ENCODE results near the gene INAVA. TPM values are rescaled to one million over a fixed set of nuclear protein-coding genes. Genes with fewer than 3 reads are reported as not detected.

INAVA gene
- total and polyA plus RNA-seq, 2 donors (not counting 1 experiment from before 2014, with no cell fraction given) = 0.02 TPM; not detected in 1

DNA sequence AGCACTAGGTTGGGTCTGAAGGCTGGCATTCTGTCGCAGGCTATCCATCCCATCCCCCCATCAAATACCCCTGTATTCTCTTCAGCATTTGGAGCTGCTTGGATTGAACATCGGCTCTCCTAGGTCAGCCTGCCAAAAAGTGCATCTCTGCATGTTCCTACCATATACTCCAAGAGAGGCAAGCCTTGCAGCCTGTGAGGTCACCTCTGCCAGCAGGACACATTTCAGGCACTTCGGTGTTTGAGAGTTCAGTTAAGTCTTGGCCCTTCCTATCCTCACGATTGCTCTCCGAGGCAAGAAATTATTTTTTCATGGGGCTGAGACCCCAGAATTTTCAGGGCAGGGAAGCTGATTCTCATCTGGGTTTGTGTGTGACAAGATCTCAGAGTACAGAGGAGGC, 19.3 kb upstream of the INAVA start:
- H3K4me1 ChIP-seq (ENCODE audit: control insufficient read depth, extremely low read depth, insufficient read depth, low read length) = no peaks in the 10 kb centered on the region
- H3K4me3 ChIP-seq (replicated peaks in 1 of 4; ENCODE audit: control extremely low read depth in 1 of 4, insufficient read depth in 1 of 4, low read depth in 3 of 4, low read length in 4 of 4) = no peak overlapping the region
- no peaks in the 10 kb centered on the region for H3K79me2 ChIP-seq (ENCODE audit: control insufficient read depth, insufficient read depth, low read length)
- H3K27ac ChIP-seq (ENCODE audit: insufficient read depth, low read length) = no peak overlapping the region
- no peaks in the 10 kb centered on the region for H3K36me3 ChIP-seq (ENCODE audit: control insufficient read depth, insufficient read depth, low read length)
- no peak overlapping the region for H2AFZ ChIP-seq (ENCODE audit: low read length)
- peaks cover 47% of the 10 kb centered on the region for H3K27me3 ChIP-seq (ENCODE audit: control insufficient read depth, insufficient read depth, low read length)
- H3K9me3 ChIP-seq (ENCODE audit: control insufficient read depth, insufficient read depth, low read depth, low read length) = no peaks in the 10 kb centered on the region
- H3K4me2 ChIP-seq (ENCODE audit: extremely low read depth, insufficient read depth, low read length) = no peak overlapping the region
- TF ChIP-seq EZH2 (IDR thresholded peaks at IDR 0.05; ENCODE audit: low read length, missing control alignments) = no peak
- TF ChIP-seq, protein P1, sequence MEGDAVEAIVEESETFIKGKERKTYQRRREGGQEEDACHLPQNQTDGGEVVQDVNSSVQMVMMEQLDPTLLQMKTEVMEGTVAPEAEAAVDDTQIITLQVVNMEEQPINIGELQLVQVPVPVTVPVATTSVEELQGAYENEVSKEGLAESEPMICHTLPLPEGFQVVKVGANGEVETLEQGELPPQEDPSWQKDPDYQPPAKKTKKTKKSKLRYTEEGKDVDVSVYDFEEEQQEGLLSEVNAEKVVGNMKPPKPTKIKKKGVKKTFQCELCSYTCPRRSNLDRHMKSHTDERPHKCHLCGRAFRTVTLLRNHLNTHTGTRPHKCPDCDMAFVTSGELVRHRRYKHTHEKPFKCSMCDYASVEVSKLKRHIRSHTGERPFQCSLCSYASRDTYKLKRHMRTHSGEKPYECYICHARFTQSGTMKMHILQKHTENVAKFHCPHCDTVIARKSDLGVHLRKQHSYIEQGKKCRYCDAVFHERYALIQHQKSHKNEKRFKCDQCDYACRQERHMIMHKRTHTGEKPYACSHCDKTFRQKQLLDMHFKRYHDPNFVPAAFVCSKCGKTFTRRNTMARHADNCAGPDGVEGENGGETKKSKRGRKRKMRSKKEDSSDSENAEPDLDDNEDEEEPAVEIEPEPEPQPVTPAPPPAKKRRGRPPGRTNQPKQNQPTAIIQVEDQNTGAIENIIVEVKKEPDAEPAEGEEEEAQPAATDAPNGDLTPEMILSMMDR (conservative IDR thresholded peaks at IDR 0.05 in 1 of 2, IDR thresholded peaks at IDR 0.05 in 1 of 2; ENCODE audit: low read depth in 1 of 2, low read length in 2 of 2) = no peak
- H3K9ac ChIP-seq (ENCODE audit: insufficient read depth, low read length) = no peak overlapping the region
- DNase-seq (ENCODE audit: low read depth in 2 of 2) = no peak
- H4K20me1 ChIP-seq (ENCODE audit: control insufficient read depth, extremely low read depth, insufficient read depth, low read length) = no peaks in the 10 kb centered on the region

DNA sequence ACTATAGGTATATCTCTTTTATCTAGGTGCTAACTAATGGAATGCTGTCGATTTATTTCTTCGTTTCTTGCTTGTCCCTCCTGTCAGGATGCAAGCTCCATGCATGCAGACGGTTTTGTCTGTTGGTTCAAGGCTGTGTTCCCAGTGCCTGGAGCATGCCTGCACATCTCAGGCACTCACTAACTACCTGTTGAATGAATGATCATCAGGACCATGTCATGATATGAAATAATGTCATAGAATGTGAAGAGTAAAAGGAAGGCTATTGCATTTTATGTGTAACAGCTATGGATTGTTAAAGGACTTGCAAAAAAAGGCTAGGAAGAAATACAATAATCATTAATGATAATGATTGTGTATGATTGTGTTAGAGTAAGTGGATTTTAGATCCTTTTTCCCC, 17.7 kb upstream of the INAVA start:
- Histone ChIP-seq H4K20me1 (ENCODE audit: control insufficient read depth, extremely low read depth, insufficient read depth, low read length) (no peaks in the 10 kb centered on the region), H3K4me1 (ENCODE audit: control insufficient read depth, extremely low read depth, insufficient read depth, low read length) (no peaks in the 10 kb centered on the region), H3K4me3 (replicated peaks in 1 of 4; ENCODE audit: control extremely low read depth in 1 of 4, insufficient read depth in 1 of 4, low read depth in 3 of 4, low read length in 4 of 4) (no peak overlapping the region), H3K9ac (ENCODE audit: insufficient read depth, low read length) (no peak overlapping the region), H3K36me3 (ENCODE audit: control insufficient read depth, insufficient read depth, low read length) (no peaks in the 10 kb centered on the region), H3K79me2 (ENCODE audit: control insufficient read depth, insufficient read depth, low read length) (no peaks in the 10 kb centered on the region), H3K27ac (ENCODE audit: insufficient read depth, low read length) (no peak overlapping the region), H2AFZ (ENCODE audit: low read length) (no peak overlapping the region), H3K27me3 (ENCODE audit: control insufficient read depth, insufficient read depth, low read length) (peaks cover 36% of the 10 kb centered on the region), H3K4me2 (ENCODE audit: extremely low read depth, insufficient read depth, low read length) (no peak overlapping the region), H3K9me3 (ENCODE audit: control insufficient read depth, insufficient read depth, low read depth, low read length) (no peaks in the 10 kb centered on the region)
- DNase-seq (ENCODE audit: low read depth in 2 of 2) = no peak
- TF ChIP-seq, protein P1 (conservative IDR thresholded peaks at IDR 0.05 in 1 of 2, IDR thresholded peaks at IDR 0.05 in 1 of 2; ENCODE audit: low read depth in 1 of 2, low read length in 2 of 2) = no peak
- TF ChIP-seq EZH2 (IDR thresholded peaks at IDR 0.05; ENCODE audit: low read length, missing control alignments) = no peak

DNA sequence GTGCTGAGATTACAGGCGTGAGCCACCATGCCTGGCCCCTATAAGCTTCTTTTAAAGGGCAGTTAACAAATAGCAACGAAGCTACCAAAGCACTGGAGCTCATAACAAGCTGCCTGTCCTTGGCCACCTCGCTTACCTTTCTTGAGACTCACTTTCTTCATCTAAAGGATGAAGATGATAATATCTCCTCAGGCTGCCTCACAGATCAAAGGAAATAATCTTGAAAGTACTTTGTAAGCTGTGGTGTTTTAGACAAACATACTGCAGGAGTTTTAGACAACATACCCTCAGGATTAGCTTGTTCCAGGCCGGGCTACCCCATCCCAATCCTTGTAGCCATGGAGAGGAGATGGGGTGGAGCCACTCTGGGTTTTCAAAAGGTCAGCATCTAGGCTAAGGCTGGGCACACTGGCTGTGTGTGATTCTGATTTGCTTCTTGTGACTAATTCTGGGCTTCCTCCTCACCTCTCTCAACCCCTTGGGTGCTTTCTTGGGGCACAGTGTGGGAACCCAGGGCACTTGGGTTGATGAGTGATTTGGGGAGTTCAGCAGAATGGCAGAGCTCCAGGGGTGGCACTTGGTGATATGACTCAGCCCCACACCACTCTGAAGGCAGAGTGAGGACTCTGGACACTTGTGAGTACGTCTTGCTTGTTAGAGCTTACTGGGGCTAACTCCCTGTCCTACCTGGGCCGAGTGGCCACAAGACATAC, 16.7 kb upstream of the INAVA start:
- Histone ChIP-seq H3K79me2 (ENCODE audit: control insufficient read depth, insufficient read depth, low read length) (no peaks in the 10 kb centered on the region), H3K4me2 (ENCODE audit: extremely low read depth, insufficient read depth, low read length) (no peak overlapping the region), H4K20me1 (ENCODE audit: control insufficient read depth, extremely low read depth, insufficient read depth, low read length) (no peaks in the 10 kb centered on the region), H3K27me3 (ENCODE audit: control insufficient read depth, insufficient read depth, low read length) (peaks cover 31% of the 10 kb centered on the region), H3K36me3 (ENCODE audit: control insufficient read depth, insufficient read depth, low read length) (no peaks in the 10 kb centered on the region), H3K4me1 (ENCODE audit: control insufficient read depth, extremely low read depth, insufficient read depth, low read length) (no peaks in the 10 kb centered on the region), H3K27ac (ENCODE audit: insufficient read depth, low read length) (no peak overlapping the region), H3K9ac (ENCODE audit: insufficient read depth, low read length) (no peak overlapping the region), H2AFZ (ENCODE audit: low read length) (no peak overlapping the region), H3K4me3 (replicated peaks in 1 of 4; ENCODE audit: control extremely low read depth in 1 of 4, insufficient read depth in 1 of 4, low read depth in 3 of 4, low read length in 4 of 4) (no peak overlapping the region), H3K9me3 (ENCODE audit: control insufficient read depth, insufficient read depth, low read depth, low read length) (no peaks in the 10 kb centered on the region)
- TF ChIP-seq, protein P1 (conservative IDR thresholded peaks at IDR 0.05 in 1 of 2, IDR thresholded peaks at IDR 0.05 in 1 of 2; ENCODE audit: low read depth in 1 of 2, low read length in 2 of 2) = no peak
- TF ChIP-seq EZH2 (IDR thresholded peaks at IDR 0.05; ENCODE audit: low read length, missing control alignments) = no peak
- no peak for DNase-seq (ENCODE audit: low read depth in 2 of 2)
